ENCODE data around the gene HMX1. TPM values are rescaled to one million over a fixed set of nuclear protein-coding genes. Genes with fewer than 3 reads are reported as not detected.

The HMX1 gene
- total RNA-seq, 4 donors from 2014 or later: 0.19 TPM; not detected in 3

DNA sequence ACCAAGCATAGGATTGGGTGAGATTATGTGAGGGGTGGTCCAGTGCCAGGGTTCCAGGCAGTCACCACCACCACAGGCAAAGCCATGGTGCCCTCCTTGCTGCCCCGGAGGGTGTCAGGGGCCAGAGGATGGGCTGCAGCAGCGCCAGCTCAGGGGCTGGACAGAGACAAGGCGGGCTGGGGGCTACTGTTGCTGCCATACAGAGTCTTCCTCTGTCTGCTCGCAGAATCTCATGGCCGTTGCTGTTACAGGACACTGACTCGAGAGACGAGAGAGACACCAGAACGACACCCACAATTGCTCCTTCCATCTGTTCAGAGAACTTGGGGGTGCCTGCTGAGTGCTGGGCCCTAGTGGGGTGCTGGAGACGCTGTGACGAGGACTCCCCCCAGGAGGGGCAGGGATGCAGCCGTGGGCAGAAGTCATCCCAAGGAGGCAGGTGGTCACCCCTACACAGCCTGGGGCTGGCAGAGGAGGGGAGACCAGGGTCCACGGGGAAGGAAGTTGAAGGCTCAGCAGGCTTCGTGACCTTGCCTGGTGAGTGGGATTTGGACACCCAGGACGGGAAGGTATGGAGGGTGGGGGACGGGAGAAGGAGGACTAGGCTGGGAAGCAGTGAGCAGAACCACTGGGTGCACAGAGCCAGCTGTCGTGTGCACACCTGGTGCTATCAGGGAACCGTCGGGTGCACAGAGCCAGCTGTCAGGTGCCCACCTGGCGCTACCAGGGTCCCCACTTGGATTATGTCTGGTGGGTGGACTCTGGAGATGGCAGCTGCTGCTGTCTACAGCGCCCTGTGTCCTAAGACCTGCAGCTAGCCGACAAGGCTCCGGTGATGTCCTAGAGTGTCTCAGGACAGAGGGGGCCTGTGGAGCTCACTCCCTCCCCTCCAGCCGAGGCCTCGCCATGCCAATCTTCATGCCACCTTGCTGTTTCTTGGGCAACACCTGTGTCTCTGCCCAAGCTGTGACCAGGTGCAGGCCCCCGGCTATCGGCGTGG, 43.9 kb upstream of the HMX1 start:
- no peak overlapping the region for H3K4me3 ChIP-seq
- H3K36me3 ChIP-seq: no peaks in the 10 kb centered on the region
- no peak for DNase-seq
- H3K27ac ChIP-seq: no peak overlapping the region
- no peaks in the 10 kb centered on the region for H3K9me3 ChIP-seq
- TF ChIP-seq POLR2A (IDR thresholded peaks at IDR 0.05) (no peak), CTCF (IDR thresholded peaks at IDR 0.05) (no peak)
- peaks cover 0 to 97% (median 0%) of the 10 kb centered on the region in 4 donors for H3K27me3 ChIP-seq
- intact Hi-C loops (cut with DNase I): loop anchor here (10.0 kb wide), 2 partner anchors 231 to 311 kb away; no protein-coding TSS in a partner anchor
- no peaks in the 10 kb centered on the region for H3K4me1 ChIP-seq
- WGBS, 2 donors: 71% methylated on average over 11 to 12 of the region's 27 CpGs

DNA sequence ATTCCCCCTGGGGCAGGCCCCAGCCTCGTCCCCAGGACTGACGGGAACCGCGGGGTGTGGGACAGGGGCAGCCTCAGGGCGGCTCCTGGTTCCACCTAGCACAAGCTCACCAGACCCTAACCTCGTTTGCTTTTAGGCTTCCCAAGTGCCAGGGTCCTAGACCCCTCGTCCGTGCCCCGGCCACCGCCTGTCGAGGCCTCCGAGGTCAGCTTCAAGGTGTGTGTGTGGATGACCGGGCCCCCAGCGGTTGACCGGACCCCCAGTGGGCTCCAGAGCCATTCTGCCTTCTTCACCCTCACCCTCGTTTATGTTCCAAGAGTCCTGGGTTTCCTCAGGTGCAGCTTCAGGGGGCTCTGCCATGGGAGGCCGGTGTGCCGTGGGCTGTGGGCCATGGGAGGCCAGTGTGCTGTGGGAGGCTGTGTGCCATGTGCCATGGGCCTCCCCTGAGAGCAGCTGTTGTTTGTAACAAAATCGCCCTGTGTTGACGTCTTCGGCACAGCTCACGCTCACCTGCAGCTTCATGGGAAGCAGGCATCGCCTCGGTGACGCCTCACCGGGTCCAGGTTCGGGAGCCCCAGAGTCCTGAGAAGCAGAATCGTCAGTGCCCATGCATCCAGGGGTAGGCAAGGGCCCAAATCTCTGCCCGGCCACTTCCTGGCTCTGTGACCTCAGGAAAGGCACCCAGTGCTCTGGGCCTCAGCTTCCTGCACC, 43.0 kb upstream of the HMX1 start:
- no peak for DNase-seq
- Histone ChIP-seq H3K9me3 (no peaks in the 10 kb centered on the region), H3K27me3 (peaks cover 0 to 96% (median 0%) of the 10 kb centered on the region in 4 donors), H3K4me3 (no peak overlapping the region), H3K36me3 (no peaks in the 10 kb centered on the region), H3K4me1 (no peaks in the 10 kb centered on the region), H3K27ac (no peak overlapping the region)
- TF ChIP-seq CTCF (IDR thresholded peaks at IDR 0.05) (no peak), POLR2A (IDR thresholded peaks at IDR 0.05) (no peak)
- intact Hi-C loops (cut with DNase I): loop anchor here (10.0 kb wide), 2 partner anchors 230 to 310 kb away; no protein-coding TSS in a partner anchor
- 82 to 91% methylated on average over 6 to 12 of the region's 29 CpGs for WGBS, 2 donors

GRCh38 chr4:8913858-8914460, 42.3 kb upstream of the HMX1 start:
- no peaks in the 10 kb centered on the region for H3K9me3 ChIP-seq
- H3K4me1 ChIP-seq: no peaks in the 10 kb centered on the region
- WGBS, 2 donors: 66% methylated on average over 11 of the region's 15 CpGs
- H3K27me3 ChIP-seq: peaks cover 0 to 94% (median 0%) of the 10 kb centered on the region in 4 donors
- intact Hi-C loops (cut with DNase I): loop anchor here (10.0 kb wide), 2 partner anchors 229 to 309 kb away; no protein-coding TSS in a partner anchor
- DNase-seq: no peak
- no peak overlapping the region for H3K4me3 ChIP-seq
- no peaks in the 10 kb centered on the region for H3K36me3 ChIP-seq
- TF ChIP-seq CTCF (IDR thresholded peaks at IDR 0.05) (no peak), POLR2A (IDR thresholded peaks at IDR 0.05) (no peak)
- no peak overlapping the region for H3K27ac ChIP-seq

- peaks cover 0 to 94% (median 0%) of the 10 kb centered on the region in 4 donors for H3K27me3 ChIP-seq
- intact Hi-C loops (cut with DNase I): loop anchor here (10.0 kb wide), 2 partner anchors 228 to 308 kb away; no protein-coding TSS in a partner anchor
- no peak for TF ChIP-seq CTCF (IDR thresholded peaks at IDR 0.05)
- no peaks in the 10 kb centered on the region for H3K9me3 ChIP-seq
- H3K36me3 ChIP-seq: no peaks in the 10 kb centered on the region
- H3K4me3 ChIP-seq: no peak overlapping the region
- no peak for DNase-seq
- no peak overlapping the region for H3K27ac ChIP-seq
- no peaks in the 10 kb centered on the region for H3K4me1 ChIP-seq
- 44 to 62% methylated on average over 14 of the region's 24 CpGs for WGBS, 2 donors
These were observed 41.6 kb upstream of the HMX1 start for GRCh38 chr4:8913121-8913857.
